CD4-positive, alpha-beta T cell treated with Interleukin-4 for 1 hour (primary cell): ENCODE data around the gene TNNI2.

Experiments
- DNase-seq, 2 donors: peaks; one replicate each; pipeline ENCODE4 v3.0.0-alpha.2; 2020 to 2022

Gene TNNI2

GRCh38 chr11:1847006-1847735, 8.4 kb downstream of the TNNI2 start:
- DNase-seq, result no peak

- no peak for DNase-seq
These were observed 9.3 kb downstream of the TNNI2 start for GRCh38 chr11:1847926-1848639.

- no peak for DNase-seq
These were observed 10.1 kb downstream of the TNNI2 start for GRCh38 chr11:1848640-1849430.

GRCh38 chr11:1851468-1852180, 12.8 kb downstream of the TNNI2 start:
- no peak for DNase-seq

GRCh38 chr11:1852271-1852876, 13.6 kb downstream of the TNNI2 start:
- no peak for DNase-seq

- DNase-seq, result peak; percentile 88 to 90
These were observed 14.1 kb downstream of the TNNI2 start, which contains the start of gene LSP1 for GRCh38 chr11:1852877-1853276. Gene LSP1 (plus strand): TSS chr11:1853084. CDS start chr11:1853145, 61 bp downstream.

- DNase-seq, result peak; percentile 27 to 41
These were observed 14.8 kb downstream of the TNNI2 start for GRCh38 chr11:1853376-1854131.

- no peak for DNase-seq
These were observed 15.6 kb downstream of the TNNI2 start for GRCh38 chr11:1854132-1854948.

- DNase-seq, result no peak
These were observed 16.4 kb downstream of the TNNI2 start for GRCh38 chr11:1854949-1855885.

GRCh38 chr11:1855886-1856265, 17.1 kb downstream of the TNNI2 start:
- no peak for DNase-seq

- no peak for DNase-seq
These were observed 17.7 kb downstream of the TNNI2 start for GRCh38 chr11:1856306-1857005.

- DNase-seq, result no peak
These were observed 18.3 kb downstream of the TNNI2 start for GRCh38 chr11:1857064-1857463.

GRCh38 chr11:1858154-1858553, 19.4 kb downstream of the TNNI2 start:
- peak in 1 of 2 donors; percentile 36 for DNase-seq

- no peak for DNase-seq
These were observed 19.8 kb downstream of the TNNI2 start for GRCh38 chr11:1858576-1858975.

GRCh38 chr11:1859004-1859403, 20.2 kb downstream of the TNNI2 start:
- no peak for DNase-seq

GRCh38 chr11:1860108-1860507, 21.3 kb downstream of the TNNI2 start:
- DNase-seq, result no peak

- no peak for DNase-seq
These were observed 22.9 kb downstream of the TNNI2 start for GRCh38 chr11:1861435-1862411.
